Measurements from ENCODE around the gene NBDY.

NBDY gene

GRCh38 chrX:56782352-56782751 is 53.3 kb downstream of the NBDY start:
- DNase-seq: no peak
- Histone ChIP-seq H3K27me3 (ENCODE audit: insufficient read depth, low read depth, severe bottlenecking) (no peaks in the 10 kb centered on the region), H3K36me3 (no peaks in the 10 kb centered on the region), H3K9me3 (ENCODE audit: severe bottlenecking) (no peaks in the 10 kb centered on the region), H3K27ac (no peak overlapping the region), H3K4me3 (ENCODE audit: low read depth, low read length) (no peak overlapping the region)
- TF ChIP-seq CTCF (IDR thresholded peaks at IDR 0.05; ENCODE audit: low read depth, low read length): no peak

- Histone ChIP-seq H3K4me3 (ENCODE audit: low read depth, low read length) (peak overlapping the region; percentile 45), H3K27ac (peak overlapping the region; percentile 95), H3K9me3 (ENCODE audit: severe bottlenecking) (no peaks in the 10 kb centered on the region), H3K36me3 (no peaks in the 10 kb centered on the region), H3K27me3 (ENCODE audit: insufficient read depth, low read depth, severe bottlenecking) (no peaks in the 10 kb centered on the region)
- TF ChIP-seq CTCF (IDR thresholded peaks at IDR 0.05; ENCODE audit: low read depth, low read length): no peak
- DNase-seq: no peak
These were observed 53.9 kb downstream of the NBDY start for GRCh38 chrX:56782791-56783449.

GRCh38 chrX:56783450-56783831 is 54.4 kb downstream of the NBDY start:
- Histone ChIP-seq H3K27me3 (ENCODE audit: insufficient read depth, low read depth, severe bottlenecking) (no peaks in the 10 kb centered on the region), H3K9me3 (ENCODE audit: severe bottlenecking) (no peaks in the 10 kb centered on the region), H3K27ac (peak overlapping the region; percentile 95), H3K36me3 (no peaks in the 10 kb centered on the region), H3K4me3 (ENCODE audit: low read depth, low read length) (peak overlapping the region; percentile 45)
- TF ChIP-seq CTCF (IDR thresholded peaks at IDR 0.05; ENCODE audit: low read depth, low read length): peak; percentile 61
- peak; percentile 74 for DNase-seq

GRCh38 chrX:56783996-56784620 is 55.1 kb downstream of the NBDY start:
- H3K27me3 ChIP-seq (ENCODE audit: insufficient read depth, low read depth, severe bottlenecking): no peaks in the 10 kb centered on the region
- no peak overlapping the region; the same call in 1 of the 2 replicates for H3K4me3 ChIP-seq (ENCODE audit: low read depth, low read length)
- peak overlapping the region; percentile 95 for H3K27ac ChIP-seq
- no peak for TF ChIP-seq CTCF (IDR thresholded peaks at IDR 0.05; ENCODE audit: low read depth, low read length)
- H3K9me3 ChIP-seq (ENCODE audit: severe bottlenecking): no peaks in the 10 kb centered on the region
- H3K36me3 ChIP-seq: no peaks in the 10 kb centered on the region
- no peak for DNase-seq

- no peak for DNase-seq
- TF ChIP-seq CTCF (IDR thresholded peaks at IDR 0.05; ENCODE audit: low read depth, low read length): no peak
- H3K36me3 ChIP-seq: no peaks in the 10 kb centered on the region
- H3K4me3 ChIP-seq (ENCODE audit: low read depth, low read length): no peak overlapping the region
- H3K27ac ChIP-seq: no peak overlapping the region
- H3K9me3 ChIP-seq (ENCODE audit: severe bottlenecking): no peaks in the 10 kb centered on the region
- H3K27me3 ChIP-seq (ENCODE audit: insufficient read depth, low read depth, severe bottlenecking): no peaks in the 10 kb centered on the region
These were observed 55.6 kb downstream of the NBDY start for GRCh38 chrX:56784666-56785065.

Measured in WERI-Rb-1 (cell line).